ENCODE data around the gene MOV10L1.
"Not testable (repeated sequence)": the region's sequence is repeated elsewhere in the genome, so short reads cannot be mapped to it uniquely, and the experiment has no call there.

The MOV10L1 gene

DNA sequence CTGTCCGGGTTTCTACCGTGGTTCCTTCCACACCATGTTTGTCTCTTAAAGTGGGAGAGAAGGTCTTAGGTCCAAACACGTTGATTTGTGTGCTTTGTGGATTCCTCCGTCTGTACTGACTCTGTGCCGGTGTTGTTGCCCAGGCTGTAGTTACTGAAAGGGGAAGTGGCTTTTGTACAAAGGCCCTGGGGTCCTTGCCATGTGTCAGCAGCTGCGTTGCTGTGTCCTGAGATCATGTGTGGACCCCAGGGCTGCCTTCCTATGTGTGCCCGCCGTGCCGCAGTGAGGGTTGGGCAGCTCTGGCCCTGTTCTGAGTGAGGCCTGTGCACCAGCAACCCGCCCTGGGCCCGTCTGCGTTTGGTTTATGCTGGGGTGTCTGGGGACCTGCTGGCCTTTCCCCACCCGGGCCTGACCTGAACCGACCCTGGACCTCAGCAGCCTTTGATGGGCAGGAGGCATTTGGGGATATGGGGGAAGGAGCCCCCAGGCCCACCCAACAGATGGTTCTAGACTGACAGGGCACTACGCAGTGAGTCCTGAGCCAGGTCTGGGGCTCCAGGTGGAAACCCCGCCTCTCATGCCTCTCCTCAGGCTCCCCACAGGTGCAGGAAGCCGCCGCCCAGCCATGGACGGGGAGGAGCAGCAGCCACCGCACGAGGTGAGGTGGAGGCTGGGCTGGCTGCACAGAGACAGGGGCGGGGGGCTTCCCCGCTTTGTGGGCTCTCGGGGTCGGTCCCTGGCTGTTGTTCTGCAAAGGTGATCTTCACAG, 102.8 kb downstream of the MOV10L1 start:
- no peak for DNase-seq

DNA sequence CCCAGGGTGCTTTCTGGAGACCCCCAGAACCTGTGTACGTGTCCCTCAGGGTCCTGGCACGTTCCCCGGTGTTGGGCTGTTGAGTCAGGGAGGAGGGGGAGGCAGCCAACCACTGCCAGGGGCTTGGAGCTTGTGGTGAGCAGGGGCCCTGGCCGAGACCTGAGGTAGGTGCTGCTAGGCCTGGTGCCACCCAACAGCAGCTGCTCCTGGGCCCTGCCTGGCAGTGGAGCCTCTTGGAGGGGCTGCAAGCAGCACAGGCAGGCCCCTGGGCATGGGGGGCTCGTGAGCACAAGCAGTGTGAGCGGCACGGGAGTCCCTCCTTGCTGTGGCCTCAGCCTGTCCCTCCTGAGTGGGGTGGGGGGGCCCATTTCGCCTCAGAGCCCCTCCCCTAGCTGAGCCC, 103.8 kb downstream of the MOV10L1 start:
- DNase-seq: no peak

- DNase-seq: no peak
These were observed 104.4 kb downstream of the MOV10L1 start for GRCh38 chr22:50194037-50194805.

- no peak for DNase-seq
These were observed 106.5 kb downstream of the MOV10L1 start for GRCh38 chr22:50196256-50196655.

DNA sequence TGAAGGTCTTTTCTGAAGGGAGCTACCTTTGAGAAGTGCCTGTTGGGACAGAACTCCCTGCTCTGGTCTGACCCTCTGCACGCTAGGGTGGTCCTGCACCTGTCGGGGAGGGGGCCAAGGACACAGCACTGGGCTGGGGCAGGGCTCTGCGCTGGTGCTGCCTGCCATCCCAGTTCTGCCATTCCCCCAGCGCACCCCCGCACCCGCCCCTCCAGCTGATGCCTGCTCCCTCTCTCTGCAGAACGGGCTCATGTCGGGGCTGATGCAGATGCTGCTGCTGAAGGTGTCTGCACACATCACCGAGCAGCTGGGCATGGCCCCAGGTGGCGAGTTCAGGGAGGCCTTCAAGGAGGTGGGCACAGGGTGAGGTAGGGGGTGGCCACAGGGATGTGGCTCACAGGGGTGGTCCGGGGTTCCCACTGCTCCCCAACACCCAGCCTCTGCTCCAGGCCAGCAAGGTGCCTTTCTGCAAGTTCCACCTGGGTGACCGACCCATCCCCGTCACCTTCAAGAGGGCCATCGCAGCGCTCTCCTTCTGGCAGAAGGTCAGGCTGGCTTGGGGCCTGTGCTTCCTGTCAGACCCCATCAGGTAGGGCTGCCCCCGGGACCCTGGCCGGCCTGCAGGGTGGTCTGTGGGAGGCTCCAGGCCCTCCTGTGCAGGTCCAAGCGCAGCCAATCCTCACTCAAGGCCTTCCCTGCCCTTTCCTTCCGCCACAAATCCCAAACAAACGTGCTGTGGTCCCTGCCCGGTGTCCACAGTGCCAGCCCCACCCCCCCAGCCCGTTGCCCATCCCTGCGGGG, 107.4 kb downstream of the MOV10L1 start:
- DNase-seq: no peak

- no peak for DNase-seq
These were observed 108.2 kb downstream of the MOV10L1 start for GRCh38 chr22:50197856-50198623.

DNA sequence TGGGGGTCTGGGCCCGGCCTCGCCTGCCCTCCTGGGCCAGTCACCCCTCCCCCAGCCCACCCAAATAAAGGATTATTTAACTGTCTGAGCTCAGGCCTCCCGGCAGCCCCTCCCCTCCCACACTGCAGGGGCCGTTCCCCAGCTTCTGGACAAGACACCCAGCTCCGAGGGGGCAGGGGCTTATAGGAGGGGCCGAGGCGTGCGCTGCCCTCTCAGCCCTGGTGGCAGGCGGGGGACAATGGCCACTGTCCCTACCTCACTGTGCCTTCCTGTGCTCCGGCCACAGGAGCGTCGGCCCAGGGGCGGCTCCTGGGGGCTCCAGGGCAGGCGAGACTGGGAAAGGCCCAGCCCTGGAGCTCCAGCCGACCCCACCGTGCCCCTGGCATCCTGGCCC, 108.8 kb downstream of the MOV10L1 start:
- DNase-seq: no peak

DNA sequence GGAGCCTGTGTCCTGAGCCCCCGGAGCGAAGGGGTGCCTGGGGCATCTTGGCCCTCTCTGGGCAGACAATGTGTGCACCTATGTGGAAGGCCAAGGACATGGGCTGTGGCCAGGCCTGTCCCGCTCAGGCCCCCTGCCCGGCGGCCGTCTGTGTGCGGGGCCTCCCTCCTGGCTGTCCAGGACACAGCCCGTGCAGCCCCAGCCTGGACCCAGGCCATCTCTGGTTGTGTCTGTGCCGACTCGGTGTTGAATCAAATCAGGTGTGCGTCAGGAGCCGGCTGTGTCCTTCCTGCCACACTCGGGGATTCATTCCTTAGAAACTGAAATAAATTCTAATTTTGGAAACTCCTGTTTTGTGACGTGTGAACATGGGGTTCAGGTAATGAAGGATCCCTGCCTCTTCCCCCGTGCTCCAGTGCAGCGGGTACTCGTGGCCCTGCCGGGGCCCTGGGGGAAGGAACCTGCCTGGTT, 109.5 kb downstream of the MOV10L1 start:
- no peak for DNase-seq

GRCh38 chr22:50199829-50200460, 110.1 kb downstream of the MOV10L1 start:
- no peak for DNase-seq

GRCh38 chr22:50200461-50201190, 110.8 kb downstream of the MOV10L1 start, which contains the start of gene SELENOO:
Gene SELENOO, plus strand, starts transcription at chr22:50201011. Its CDS starts 26 bp downstream, at chr22:50201037.
- peak; percentile 94 for DNase-seq

GRCh38 chr22:50201191-50202129, 111.7 kb downstream of the MOV10L1 start:
- no peak for DNase-seq

DNA sequence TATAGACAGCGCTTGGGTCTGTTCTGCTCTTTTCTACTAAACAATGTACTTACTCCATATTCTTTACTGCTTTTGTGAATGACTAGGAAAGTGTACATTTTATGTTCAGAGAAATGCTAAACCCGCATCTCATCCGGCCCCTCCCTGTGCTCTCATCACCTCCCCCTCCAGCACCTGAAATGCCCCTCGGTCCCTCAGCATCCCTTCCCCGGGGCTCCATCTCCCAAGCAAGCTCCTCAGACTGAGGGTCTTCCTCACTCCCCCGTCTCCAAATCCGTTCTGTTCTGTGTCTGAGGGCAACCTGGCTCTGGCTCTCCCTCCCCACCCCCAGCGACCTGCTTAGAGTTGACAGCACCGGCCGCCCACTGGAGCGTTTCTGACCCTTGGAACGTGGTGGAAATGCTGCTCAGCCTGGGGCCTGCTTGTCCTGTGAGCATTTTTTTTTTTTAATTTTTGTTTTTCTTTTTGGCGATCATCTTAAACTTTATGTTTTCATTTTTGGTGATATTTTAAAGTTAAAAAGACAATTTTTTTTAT, 112.4 kb downstream of the MOV10L1 start:
- no peak for DNase-seq

DNA sequence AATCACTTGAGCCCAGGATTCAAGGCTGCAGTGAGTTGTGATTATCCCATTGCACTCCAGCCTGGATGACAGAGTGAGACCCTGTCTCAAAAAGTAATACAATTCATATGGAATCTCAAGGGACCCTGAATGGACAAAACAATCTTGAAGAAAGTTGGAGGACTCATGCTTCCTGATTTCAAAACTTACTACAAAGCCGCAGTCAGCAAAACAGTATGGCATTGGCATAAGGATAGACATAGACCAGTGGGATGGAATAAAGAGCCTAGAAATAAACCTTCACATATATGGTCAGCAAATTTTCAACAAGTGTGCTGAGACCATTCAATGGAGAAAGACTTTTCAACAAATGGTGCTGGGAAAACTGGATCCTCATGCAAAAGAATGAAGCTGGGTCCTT, 113.5 kb downstream of the MOV10L1 start:
- no peak for DNase-seq

- no peak for DNase-seq
These were observed 114.8 kb downstream of the MOV10L1 start for GRCh38 chr22:50204571-50204970.

DNA sequence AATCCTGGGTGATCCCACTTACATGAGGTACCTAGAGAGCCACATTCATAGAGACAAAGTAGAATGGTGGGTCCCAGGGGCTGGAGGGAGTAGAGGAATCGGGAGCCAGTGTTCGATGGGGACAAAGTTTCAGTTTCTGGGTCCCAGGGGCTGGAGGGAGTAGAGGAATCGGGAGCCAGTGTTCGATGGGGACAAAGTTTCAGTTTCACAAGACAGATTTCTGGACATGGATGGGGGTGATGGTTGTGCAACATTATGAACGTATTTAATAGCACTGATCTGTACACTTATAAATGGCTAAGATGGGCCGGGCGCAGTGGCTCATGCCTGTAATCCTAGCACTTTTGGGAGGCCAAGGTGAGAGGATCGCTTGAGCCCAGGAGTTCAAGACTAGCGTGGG, 115.2 kb downstream of the MOV10L1 start:
- DNase-seq: not testable (repeated sequence)

DNA sequence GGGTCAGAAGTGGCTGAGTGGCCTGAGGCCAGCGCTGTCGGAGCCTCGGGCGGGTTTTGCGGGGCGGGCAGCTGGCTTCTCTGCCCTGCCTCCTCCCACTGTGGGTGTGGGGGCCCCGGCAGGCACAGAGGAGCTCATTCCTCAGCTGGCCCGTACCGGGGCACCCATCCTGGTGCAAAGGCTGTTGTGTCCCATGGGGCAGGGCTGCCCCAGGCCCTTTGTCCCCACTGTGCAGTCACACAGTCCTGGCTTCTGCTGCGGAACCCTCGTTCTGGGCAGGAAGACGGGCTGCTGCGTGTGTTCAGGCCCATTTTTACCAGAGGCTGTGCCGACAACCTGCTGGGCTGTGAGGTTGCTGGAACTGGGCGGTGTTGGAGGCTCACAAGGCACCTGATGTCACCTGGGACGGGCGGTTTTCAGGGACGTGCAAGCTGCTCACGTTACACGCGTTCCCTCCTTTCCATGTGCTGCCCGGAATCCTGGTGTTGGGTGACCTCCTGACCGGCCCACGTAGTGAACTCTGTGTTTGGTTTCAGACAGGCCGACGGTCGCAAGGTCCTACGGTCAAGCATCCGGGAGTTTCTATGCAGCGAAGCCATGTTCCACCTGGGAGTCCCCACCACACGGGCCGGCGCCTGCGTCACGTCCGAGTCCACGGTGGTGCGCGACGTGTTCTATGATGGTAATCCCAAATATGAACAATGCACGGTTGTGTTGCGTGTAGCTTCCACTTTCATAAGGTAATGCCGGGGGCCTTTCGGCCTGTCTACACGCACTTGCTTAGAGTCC, 116.2 kb downstream of the MOV10L1 start:
- no peak for DNase-seq

DNA sequence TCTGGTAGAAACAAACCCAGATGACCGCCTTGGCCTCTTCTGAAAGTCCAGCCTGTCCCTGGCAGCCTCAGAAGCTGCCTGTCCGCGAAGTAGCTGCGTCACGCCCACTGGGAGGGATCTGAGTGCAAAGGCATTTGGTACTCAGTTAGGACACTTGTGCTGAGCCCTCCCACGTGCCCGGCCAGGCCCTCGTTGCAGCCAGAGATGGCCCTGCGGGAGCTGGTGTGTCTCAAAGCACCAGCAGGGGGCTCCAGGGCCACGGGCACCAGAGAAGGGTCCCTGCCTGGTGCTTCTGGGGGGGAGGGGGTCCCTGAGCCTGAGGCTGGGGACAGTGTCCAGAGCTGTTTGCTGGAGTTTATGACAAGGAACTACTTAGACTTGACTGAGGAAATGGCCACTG, 116.8 kb downstream of the MOV10L1 start:
- DNase-seq: no peak

DNA sequence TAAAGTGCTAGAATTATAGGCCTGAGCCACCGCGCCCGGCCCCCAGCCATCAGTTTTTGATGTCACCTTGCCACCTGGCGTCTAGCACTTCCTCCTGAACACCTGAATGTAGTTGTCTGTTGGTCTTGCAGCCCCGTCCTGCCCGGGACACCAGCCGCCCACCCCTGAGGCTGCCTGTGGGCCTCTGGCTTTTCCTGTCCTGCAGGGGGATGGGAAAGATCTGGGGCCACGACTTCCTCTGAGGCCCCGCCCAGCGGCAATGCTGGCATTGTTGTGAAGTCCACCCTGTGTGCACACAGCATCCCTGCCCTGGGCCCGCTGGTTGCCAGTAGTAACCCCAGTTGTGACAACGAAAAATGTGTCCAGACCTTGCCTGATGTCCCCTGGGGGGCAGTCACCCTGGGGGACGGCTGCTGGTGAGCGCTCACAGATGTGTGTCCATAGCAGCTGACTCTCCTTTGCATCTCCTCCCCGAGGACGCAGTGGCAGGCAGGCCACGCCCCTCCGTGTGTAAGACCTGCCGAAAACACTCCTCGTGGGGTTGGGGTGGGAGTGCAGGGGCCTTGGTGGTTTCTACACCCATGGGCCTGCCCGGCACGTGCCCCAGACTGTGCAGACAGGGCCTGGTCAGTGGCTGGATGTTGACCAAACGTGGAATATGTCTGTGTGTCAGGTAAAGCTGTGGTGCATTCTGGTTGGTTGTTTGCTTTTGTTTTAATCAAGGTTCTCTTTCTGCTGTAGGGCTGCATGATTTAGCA, 117.8 kb downstream of the MOV10L1 start:
- DNase-seq: no peak
